K562 (cell line): ENCODE results near the gene EVPL. TPM values are rescaled to one million over a fixed set of nuclear protein-coding genes. Genes with fewer than 3 reads are reported as not detected.

ENCODE experiments used
- ATAC-seq: fragments of 200-7000 bp; cut with Tn5 transposase; 3 replicates; pipeline ENCODE4 v1.9.1; 2020; ENCODE audit warnings: moderate library complexity
- BruUV-seq: library from RNA; stranded (reverse); fragments of 400-500 nt; replicated peaks from 2 replicates; lab custom pipeline; 2021; lab: Mats Ljungman, UMichigan
- CTCF ChIA-PET: fragments of 300-600 bp; formaldehyde crosslinking; extraction: SDS; loops from one replicate; lab custom pipeline; 2021; ENCODE audit warnings: low intra/inter-chr PET ratio; lab: Yijun Ruan, JAX
- POLR2A ChIA-PET: fragments of 300-600, 350-650 bp; sonication (Branson Sonifier 250); formaldehyde crosslinking; extraction: SDS; loops from one replicate; lab custom pipeline; 2021; ENCODE audit warnings: antibody characterized with exemption, inconsistent platforms; lab: Yijun Ruan, JAX
- DNase-seq, 4 experiments: peaks; one replicate each; pipeline versions ENCODE4 v3.0.0 to v3.0.0-alpha.2; 2011 to 2018; ENCODE audit warnings: low spot score in 3 of 4, mixed read lengths in 3 of 4; ENCODE audit errors: extremely low read depth in 1 of 4
- FAIRE-seq: peaks from 2 replicates; lab custom pipeline; 2011; peaks lifted over from hg19 to GRCh38; lab: Jason Lieb, UNC
- H2AFZ ChIP-seq: 2 replicates; pipeline ENCODE4 v1.6.0; 2011; ENCODE audit warnings: low read depth, low read length, control low read depth, inconsistent platforms
- H3K27ac ChIP-seq: fragments of 200-600 bp; 3 replicates; pipeline ENCODE4 v1.8.0; 2011; ENCODE audit warnings: low read depth, mild to moderate bottlenecking, control low read depth, inconsistent platforms, low read length, moderate library complexity, mixed read lengths; ENCODE audit errors: extremely low read depth
- H3K27me3 ChIP-seq, 2 experiments: fragments of 300-600 bp in 1 of 2; 2 replicates in 1 of 2; 3 replicates in 1 of 2; pipeline versions ENCODE4 v1.6.0 to v1.8.0; 2011; ENCODE audit warnings: inconsistent platforms in 2 of 2, low read length in 2 of 2, mild to moderate bottlenecking in 1 of 2, mixed read lengths in 1 of 2, moderate library complexity in 1 of 2; ENCODE audit not compliant: control insufficient read depth in 2 of 2, insufficient read depth in 2 of 2
- H3K36me3 ChIP-seq: fragments of 300-600 bp; 3 replicates; pipeline ENCODE4 v1.8.0; 2011; ENCODE audit warnings: mild to moderate bottlenecking, low read length, inconsistent platforms; ENCODE audit not compliant: control insufficient read depth, insufficient read depth
- H3K4me1 ChIP-seq, 2 experiments: fragments of 200-600 bp in 1 of 2; replicated peaks in 1 of 2; 2 replicates in 1 of 2; 3 replicates in 1 of 2; pipeline versions ENCODE4 v1.5.1 to v1.8.0; 2011; ENCODE audit warnings: inconsistent platforms in 2 of 2, low read length in 2 of 2, mild to moderate bottlenecking in 1 of 2, mixed read lengths in 1 of 2, moderate library complexity in 1 of 2; ENCODE audit not compliant: control insufficient read depth in 2 of 2, insufficient read depth in 2 of 2
- H3K4me2 ChIP-seq: 2 replicates; pipeline ENCODE4 v1.6.1; 2011; ENCODE audit warnings: low read length, control low read depth, inconsistent platforms, mixed read lengths; ENCODE audit not compliant: insufficient read depth
- H3K4me3 ChIP-seq: fragments of 200-600 bp; sonication (generic), shearing (Covaris generic); 2 replicates; pipeline ENCODE4 v1.5.1; 2016; ENCODE audit warnings: control low read depth, inconsistent platforms
- H3K79me2 ChIP-seq: fragments of 200-600 bp; 3 replicates; pipeline ENCODE4 v1.8.0; 2011; ENCODE audit warnings: low read length, inconsistent platforms; ENCODE audit not compliant: control insufficient read depth, insufficient read depth
- H3K9ac ChIP-seq, 2 experiments: 2 replicates each; pipeline versions ENCODE4 v1.6.0 to v1.6.1; 2011; ENCODE audit warnings: low read depth in 2 of 2, low read length in 2 of 2, control low read depth in 1 of 2, inconsistent platforms in 1 of 2, mild to moderate bottlenecking in 1 of 2, mixed read lengths in 1 of 2; ENCODE audit not compliant: insufficient read depth in 1 of 2
- H3K9me1 ChIP-seq: one replicate; pipeline ENCODE4 v1.6.0; 2011; ENCODE audit warnings: inconsistent platforms, mild to moderate bottlenecking, low read length, moderate library complexity; ENCODE audit not compliant: control insufficient read depth, insufficient read depth
- H3K9me3 ChIP-seq: replicated peaks from 2 replicates; pipeline ENCODE4 v1.5.1; 2011; ENCODE audit warnings: low read depth, low read length, inconsistent platforms; ENCODE audit not compliant: control insufficient read depth, insufficient read depth
- H4K20me1 ChIP-seq: replicated peaks from 2 replicates; pipeline ENCODE4 v1.6.1; 2011; ENCODE audit warnings: low read length, inconsistent platforms, mixed read lengths; ENCODE audit not compliant: control insufficient read depth, insufficient read depth
- BRF1 ChIP-seq: IDR thresholded peaks from 3 replicates; pipeline ENCODE4 v1.6.1; 2011; ENCODE audit warnings: borderline replicate concordance, mild to moderate bottlenecking; ENCODE audit not compliant: insufficient read length; ENCODE audit errors: extremely low read depth
- CHCHD3 ChIP-seq: fragments of 250-450 bp; sonication (Bioruptor Pico); IDR thresholded peaks from 2 replicates; pipeline ENCODE4 v2.1.2; 2022; ENCODE audit warnings: mild to moderate bottlenecking
- CTBP1 ChIP-seq: fragments of 450-650 bp; IDR thresholded peaks from 2 replicates; pipeline ENCODE4 v1.6.1; 2016; ENCODE audit warnings: borderline replicate concordance
- DMBX1 ChIP-seq: fragments of 250-450 bp; sonication (Bioruptor Pico); IDR thresholded peaks from 2 replicates; pipeline ENCODE4 v1.8.0; 2022; ENCODE audit warnings: inconsistent platforms, mild to moderate bottlenecking, moderate library complexity, borderline replicate concordance
- HBP1 ChIP-seq: fragments of 450-650 bp; formaldehyde crosslinking; IDR thresholded peaks from 2 replicates; pipeline ENCODE4 v1.4.0; 2022; ENCODE audit warnings: missing genetic modification characterization
- IFI16 ChIP-seq: fragments of 250-450 bp; sonication (Bioruptor Pico); IDR thresholded peaks from 2 replicates; pipeline ENCODE4 v2.1.2; 2022; ENCODE audit warnings: mild to moderate bottlenecking, inconsistent platforms
- MEF2D ChIP-seq: conservative IDR thresholded peaks from 2 replicates; pipeline ENCODE4 v1.6.1; 2016; ENCODE audit warnings: low read depth, missing genetic modification characterization, missing compliant biosample characterization
- MTA2 ChIP-seq: fragments of 450-650 bp; IDR thresholded peaks from 2 replicates; pipeline ENCODE4 v1.6.1; 2016; ENCODE audit warnings: low read depth
- NR2F6 ChIP-seq: fragments of 450-650 bp; formaldehyde crosslinking; IDR thresholded peaks from 2 replicates; pipeline ENCODE4 v1.4.0; 2020; ENCODE audit warnings: mild to moderate bottlenecking
- SIX5 ChIP-seq, 2 experiments: IDR thresholded peaks; 2 replicates each; pipeline ENCODE4 v1.6.1; 2011; ENCODE audit warnings: low read length in 2 of 2, borderline replicate concordance in 1 of 2, low read depth in 1 of 2, mild to moderate bottlenecking in 1 of 2, moderate library complexity in 1 of 2; ENCODE audit not compliant: insufficient read depth in 1 of 2
- SUPT5H ChIP-seq: fragments of 450-650 bp; IDR thresholded peaks from 2 replicates; pipeline ENCODE4 v1.6.1; 2016
- TCFL5 ChIP-seq: fragments of 250-450 bp; sonication (Bioruptor Pico); conservative IDR thresholded peaks from 2 replicates; pipeline ENCODE4 v1.6.1; 2021; ENCODE audit warnings: mild to moderate bottlenecking, moderate library complexity, matching md5 sums
- ZNF140 ChIP-seq: fragments of 250-450 bp; sonication (Bioruptor Pico); IDR thresholded peaks from 2 replicates; pipeline ENCODE4 v1.8.0; 2021; ENCODE audit warnings: moderate library complexity, mild to moderate bottlenecking, inconsistent platforms
- ZNF143 ChIP-seq: sonication (generic); formaldehyde crosslinking; IDR thresholded peaks from 2 replicates; pipeline ENCODE4 v1.9.0; 2022; ENCODE audit warnings: mild to moderate bottlenecking, missing genetic modification reagents
- WGBS: fragments of 100-300 bp; shearing (Covaris generic); methylation state at CpG from one replicate; pipeline ENCODE4 v1.1.6; 2016; ENCODE audit warnings: low coverage, mixed read lengths; ENCODE audit not compliant: insufficient coverage; ENCODE audit errors: missing lambda C conversion rate; 5-methylcytosine and 5-hydroxymethylcytosine counted together
- in situ Hi-C: fragments of 300-500 bp; cut with MboI; formaldehyde crosslinking; loops from 4 replicates; pipeline ENCODE4 v1.15.0; 2018; ENCODE audit warnings: inconsistent platforms, mixed read lengths
- intact Hi-C: fragments of 100-400 bp; cut with micrococcal nuclease; formaldehyde crosslinking; loops from 2 replicates; pipeline ENCODE4 v1.14.2; 2022
- polyA plus RNA-seq, 8 experiments: library from polyadenylated mRNA; depleted of rRNA in 4 of 8; stranded (reverse) in 5 of 8; unstranded in 3 of 8; fragments of >200 nt; fragmentation: Nextera tagmentation in 2 of 8; fragmentation: Illumina TruSeq in 1 of 8; extraction: Ambion mirVana in 2 of 8; extraction: Trizol in 1 of 8; gene quantifications; 2 replicates each; pipeline versions ENCODE4 v1.2.1 to v1.2.3, GENCODE V29; 2011 to 2014; ENCODE audit warnings: inconsistent platforms in 1 of 8, missing spikeins in 1 of 8
- total RNA-seq, 7 experiments: library from RNA; depleted of rRNA in 6 of 7; stranded (reverse); fragments of >200 nt in 6 of 7; fragmentation: Illumina TruSeq in 2 of 7; extraction: Trizol in 2 of 7; gene quantifications; 2 replicates each; pipeline versions ENCODE4 v1.2.1 to v1.2.3, GENCODE V29; 2011 to 2021; ENCODE audit warnings: low replicate concordance in 1 of 7
- TF ChIP-seq, protein P1 (sequence below): fragments of 450-650 bp; formaldehyde crosslinking; conservative IDR thresholded peaks from 2 replicates; pipeline ENCODE4 v1.4.0; 2022; ENCODE audit warnings: mild to moderate bottlenecking, missing genetic modification characterization

Gene EVPL
- total and polyA plus RNA-seq, 9 of the 15 experiments (the other 6 are each of a cell fraction or from before 2014, with no cell fraction given) = 0.08 to 0.18 (median 0.16) TPM; not detected in 5

GRCh38 chr17:76025294-76025693 is 1.8 kb downstream of the EVPL start:
- in situ Hi-C loops = no loop called here
- Histone ChIP-seq H2AFZ (no peak overlapping the region), H3K4me1 (peaks cover 8 to 54% of the 10 kb centered on the region in 2 experiments), H3K9me3 (no peaks in the 10 kb centered on the region), H3K9ac (no peak overlapping the region), H3K36me3 (no peaks in the 10 kb centered on the region), H3K4me2 (no peak overlapping the region), H3K9me1 (no peaks in the 10 kb centered on the region), H3K4me3 (no peak overlapping the region), H3K79me2 (no peaks in the 10 kb centered on the region), H4K20me1 (no peaks in the 10 kb centered on the region)
- DNase-seq = no peak
- intact Hi-C loops = no loop called here
- 60% methylated on average over 12 of the region's 12 CpGs for WGBS
- POLR2A ChIA-PET = interaction anchor here (0.6 to 0.8 kb wide), 3 partner anchors 13 to 45 kb away, joined by 3 to 4 read pairs (median 3); no protein-coding TSS in a partner anchor
- BruUV-seq = no TSS peak
- CTCF ChIA-PET = no interaction called here
- TF ChIP-seq ZNF143 (CRISPR knock-in tag) (no peak), DMBX1 (CRISPR knock-in tag) (no peak), HBP1 (CRISPR knock-in tag) (no peak)
- TF ChIP-seq, all 486 proteins: peak for 0
- FAIRE-seq = no peak
- no peak overlapping the region for H3K27ac ChIP-seq
- no peaks in the 10 kb centered on the region; a peak in 1 of 5 replicates for H3K27me3 ChIP-seq
- ATAC-seq = no peak

DNA sequence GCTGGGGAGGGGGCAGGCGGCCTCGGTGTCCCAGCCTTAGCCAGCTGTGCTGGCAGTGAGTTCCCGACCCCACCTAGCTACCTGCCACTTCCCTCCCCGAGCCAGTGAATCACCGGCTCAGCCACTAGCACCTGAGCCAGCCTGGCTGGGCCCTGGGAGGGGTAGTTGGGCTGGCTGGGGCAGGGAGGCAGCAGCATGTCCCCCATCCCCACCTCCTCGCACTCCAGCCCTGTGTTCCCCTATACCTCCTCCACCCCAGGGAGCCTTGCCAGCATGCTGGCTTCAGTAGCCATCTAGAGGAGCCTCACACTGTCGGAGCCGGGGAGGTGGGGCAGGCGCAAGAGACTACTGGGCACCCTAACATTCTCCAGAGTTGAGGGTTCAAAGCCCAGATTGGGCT is 2.8 kb downstream of the EVPL start:
- intact Hi-C loops = no loop called here
- Histone ChIP-seq H3K27ac (no peak overlapping the region), H3K9me1 (no peaks in the 10 kb centered on the region), H3K79me2 (no peaks in the 10 kb centered on the region), H3K36me3 (no peaks in the 10 kb centered on the region), H4K20me1 (no peaks in the 10 kb centered on the region), H3K4me2 (no peak overlapping the region), H3K4me1 (peaks cover 1 to 48% of the 10 kb centered on the region in 2 experiments; a peak in 3 of 5 replicates), H3K4me3 (no peak overlapping the region), H3K27me3 (peaks cover 0 to 3% of the 10 kb centered on the region in 2 experiments; a peak in 3 of 5 replicates), H3K9ac (no peak overlapping the region), H3K9me3 (no peaks in the 10 kb centered on the region), H2AFZ (no peak overlapping the region)
- no peak for FAIRE-seq
- ChIA-PET CTCF (no interaction called here), POLR2A (interaction anchor here (1.1 kb wide), 1 partner anchor 10 kb away, joined by 8 read pairs; no protein-coding TSS in a partner anchor)
- ATAC-seq = no peak
- no TSS peak for BruUV-seq
- no peak for DNase-seq
- in situ Hi-C loops = no loop called here
- WGBS = 46% methylated on average over 8 of the region's 9 CpGs
- TF ChIP-seq IFI16 (CRISPR knock-in tag) (no peak), SIX5 (IDR thresholded peaks at IDR 0.05; ENCODE audit: borderline replicate concordance in 1 of 2, insufficient read depth in 1 of 2, low read depth in 1 of 2, low read length in 2 of 2) (no peak), CHCHD3 (CRISPR knock-in tag) (no peak), NR2F6 (CRISPR knock-in tag) (no peak), ZNF140 (CRISPR knock-in tag) (no peak), TCFL5 (no peak), BRF1 (no peak), CTBP1 (no peak), MTA2 (no peak), SUPT5H (no peak), MEF2D (no peak)
- TF ChIP-seq, protein P1, sequence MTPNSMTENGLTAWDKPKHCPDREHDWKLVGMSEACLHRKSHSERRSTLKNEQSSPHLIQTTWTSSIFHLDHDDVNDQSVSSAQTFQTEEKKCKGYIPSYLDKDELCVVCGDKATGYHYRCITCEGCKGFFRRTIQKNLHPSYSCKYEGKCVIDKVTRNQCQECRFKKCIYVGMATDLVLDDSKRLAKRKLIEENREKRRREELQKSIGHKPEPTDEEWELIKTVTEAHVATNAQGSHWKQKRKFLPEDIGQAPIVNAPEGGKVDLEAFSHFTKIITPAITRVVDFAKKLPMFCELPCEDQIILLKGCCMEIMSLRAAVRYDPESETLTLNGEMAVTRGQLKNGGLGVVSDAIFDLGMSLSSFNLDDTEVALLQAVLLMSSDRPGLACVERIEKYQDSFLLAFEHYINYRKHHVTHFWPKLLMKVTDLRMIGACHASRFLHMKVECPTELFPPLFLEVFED (CRISPR knock-in tag) = no peak
